Effector memory CD8-positive, alpha-beta T cell (primary cell): ENCODE results near the gene PKD2.

Experiments used
- ATAC-seq: fragments of 150-1000 bp; cut with Tn5 transposase; replicated peaks from 2 replicates; pipeline ENCODE4 v1.10.0; 2021; ENCODE audit warnings: mild to moderate bottlenecking, moderate library complexity
- DNase-seq, 3 experiments: peaks; one replicate each; pipeline ENCODE4 v3.0.0; 2021
- H3K27ac Mint-ChIP-seq, 2 donors: one replicate each; pipeline ENCODE4 v1.8.0; 2022; ENCODE audit warnings: mild to moderate bottlenecking in 2 of 2, mixed read lengths in 2 of 2, moderate library complexity in 2 of 2
- H3K27me3 Mint-ChIP-seq, 2 donors: one replicate each; pipeline ENCODE4 v1.8.0; 2022; ENCODE audit warnings: mixed read lengths in 2 of 2
- H3K36me3 Mint-ChIP-seq: one replicate; pipeline ENCODE4 v1.8.0; 2022; ENCODE audit warnings: mild to moderate bottlenecking, moderate library complexity, mixed read lengths; ENCODE audit not compliant: insufficient read depth
- H3K4me1 Mint-ChIP-seq, 2 donors: one replicate each; pipeline ENCODE4 v1.8.0; 2022; ENCODE audit warnings: low read depth in 2 of 2, mixed read lengths in 2 of 2
- H3K4me3 Mint-ChIP-seq, 2 donors: one replicate each; pipeline ENCODE4 v1.8.0; 2022; ENCODE audit warnings: mild to moderate bottlenecking in 2 of 2, mixed read lengths in 2 of 2, moderate library complexity in 2 of 2
- H3K9me3 Mint-ChIP-seq, 2 donors: one replicate each; pipeline ENCODE4 v1.8.0; 2022; ENCODE audit warnings: mixed read lengths in 2 of 2

Gene PKD2

GRCh38 chr4:88003261-88003660 lies 4.2 kb upstream of the PKD2 start:
- no peak for ATAC-seq
- no peaks in the 10 kb centered on the region for H3K9me3 Mint-ChIP-seq
- no peaks in the 10 kb centered on the region for H3K36me3 Mint-ChIP-seq
- no peak overlapping the region for H3K4me3 Mint-ChIP-seq
- H3K4me1 Mint-ChIP-seq: peaks cover under 1 to 11% of the 10 kb centered on the region in 2 donors
- no peaks in the 10 kb centered on the region for H3K27me3 Mint-ChIP-seq
- no peak overlapping the region for H3K27ac Mint-ChIP-seq
- DNase-seq: no peak

GRCh38 chr4:88005076-88005475 lies 2.4 kb upstream of the PKD2 start:
- H3K9me3 Mint-ChIP-seq: no peaks in the 10 kb centered on the region
- no peak for ATAC-seq
- H3K4me3 Mint-ChIP-seq: no peak overlapping the region

GRCh38 chr4:88005946-88006345 lies 1.5 kb upstream of the PKD2 start:
- H3K4me3 Mint-ChIP-seq: peak overlapping the region in 1 of 2 donors; percentile 80
- no peaks in the 10 kb centered on the region for H3K36me3 Mint-ChIP-seq
- H3K27ac Mint-ChIP-seq: no peak overlapping the region
- no peak for ATAC-seq
- H3K4me1 Mint-ChIP-seq: peaks cover 11 to 22% of the 10 kb centered on the region in 2 donors
- H3K9me3 Mint-ChIP-seq: no peaks in the 10 kb centered on the region
- no peaks in the 10 kb centered on the region for H3K27me3 Mint-ChIP-seq
- no peak for DNase-seq

More at GRCh38 chr4:88005076-88005475, 2.4 kb upstream of the PKD2 start:
- no peaks in the 10 kb centered on the region for H3K36me3 Mint-ChIP-seq
- peaks cover 5 to 16% of the 10 kb centered on the region in 2 donors for H3K4me1 Mint-ChIP-seq
- no peak overlapping the region for H3K27ac Mint-ChIP-seq
- H3K27me3 Mint-ChIP-seq: no peaks in the 10 kb centered on the region
- DNase-seq: no peak

GRCh38 chr4:88006956-88007303 lies 505 bp upstream of the PKD2 start:
- Mint-ChIP-seq H3K9me3 (no peaks in the 10 kb centered on the region), H3K27ac (peak overlapping the region in 1 of 2 donors; percentile 7)
- DNase-seq: no peak

GRCh38 chr4:88008122-88008742 lies 797 bp downstream of the PKD2 start:
- H3K36me3 Mint-ChIP-seq: no peaks in the 10 kb centered on the region
- peaks cover 15 to 23% of the 10 kb centered on the region in 2 donors for H3K4me1 Mint-ChIP-seq
- DNase-seq: peak in 1 of 3 experiments; percentile 4
- H3K4me3 Mint-ChIP-seq: peak overlapping the region; percentile 76 to 93
- no peaks in the 10 kb centered on the region for H3K27me3 Mint-ChIP-seq
- peak overlapping the region; percentile 79 for H3K27ac Mint-ChIP-seq
- ATAC-seq: peak; percentile 23
- H3K9me3 Mint-ChIP-seq: no peaks in the 10 kb centered on the region

More at GRCh38 chr4:88006956-88007303, 505 bp upstream of the PKD2 start:
- Mint-ChIP-seq H3K27me3 (no peaks in the 10 kb centered on the region), H3K4me1 (peaks cover 12 to 23% of the 10 kb centered on the region in 2 donors), H3K4me3 (peak overlapping the region; percentile 76 to 80), H3K36me3 (no peaks in the 10 kb centered on the region)
- ATAC-seq: no peak

GRCh38 chr4:88008743-88009171 lies 1.3 kb downstream of the PKD2 start:
- DNase-seq: no peak

GRCh38 chr4:88009871-88010270 lies 2.4 kb downstream of the PKD2 start:
- Mint-ChIP-seq H3K9me3 (no peaks in the 10 kb centered on the region), H3K27ac (no peak overlapping the region), H3K4me1 (peaks cover 19 to 28% of the 10 kb centered on the region in 2 donors), H3K36me3 (no peaks in the 10 kb centered on the region), H3K4me3 (no peak overlapping the region), H3K27me3 (no peaks in the 10 kb centered on the region)
- ATAC-seq (no peak), DNase-seq (no peak)

More at GRCh38 chr4:88008743-88009171, 1.3 kb downstream of the PKD2 start:
- Mint-ChIP-seq H3K9me3 (no peaks in the 10 kb centered on the region), H3K27ac (peak overlapping the region; percentile 79), H3K36me3 (no peaks in the 10 kb centered on the region), H3K27me3 (no peaks in the 10 kb centered on the region), H3K4me3 (peak overlapping the region; percentile 76 to 93), H3K4me1 (peaks cover 16 to 24% of the 10 kb centered on the region in 2 donors)
- no peak for ATAC-seq

- H3K27ac Mint-ChIP-seq: peak overlapping the region in 1 of 2 donors; percentile 7
- no peaks in the 10 kb centered on the region for H3K36me3 Mint-ChIP-seq
- ATAC-seq (no peak), DNase-seq (no peak)
- H3K27me3 Mint-ChIP-seq: no peaks in the 10 kb centered on the region
- no peaks in the 10 kb centered on the region for H3K9me3 Mint-ChIP-seq
- no peak overlapping the region for H3K4me3 Mint-ChIP-seq
- H3K4me1 Mint-ChIP-seq: peaks cover 19 to 28% of the 10 kb centered on the region in 2 donors
Measured at GRCh38 chr4:88010966-88011365, 3.5 kb downstream of the PKD2 start.

- Mint-ChIP-seq H3K4me1 (peaks cover 19 to 22% of the 10 kb centered on the region in 2 donors), H3K4me3 (no peak overlapping the region), H3K36me3 (no peaks in the 10 kb centered on the region), H3K27me3 (no peaks in the 10 kb centered on the region), H3K9me3 (no peaks in the 10 kb centered on the region), H3K27ac (no peak overlapping the region)
- ATAC-seq: no peak
- no peak for DNase-seq
Measured at GRCh38 chr4:88012647-88013046, 5.2 kb downstream of the PKD2 start.

GRCh38 chr4:88014386-88014905 lies 7.0 kb downstream of the PKD2 start:
- DNase-seq: no peak
- no peak for ATAC-seq
- Mint-ChIP-seq H3K27me3 (no peaks in the 10 kb centered on the region), H3K4me3 (no peak overlapping the region), H3K36me3 (no peaks in the 10 kb centered on the region), H3K9me3 (no peaks in the 10 kb centered on the region), H3K27ac (no peak overlapping the region), H3K4me1 (peaks cover 16% of the 10 kb centered on the region in 2 donors)

- H3K4me3 Mint-ChIP-seq: no peak overlapping the region
- peaks cover 11% of the 10 kb centered on the region in 2 donors for H3K4me1 Mint-ChIP-seq
Measured at GRCh38 chr4:88015659-88016295, 8.3 kb downstream of the PKD2 start.

GRCh38 chr4:88017516-88018297 lies 10.3 kb downstream of the PKD2 start:
- Mint-ChIP-seq H3K4me1 (peaks cover 6 to 9% of the 10 kb centered on the region in 2 donors), H3K27me3 (no peaks in the 10 kb centered on the region), H3K4me3 (no peak overlapping the region), H3K27ac (no peak overlapping the region), H3K9me3 (no peaks in the 10 kb centered on the region), H3K36me3 (peaks cover 6% of the 10 kb centered on the region)
- ATAC-seq (no peak), DNase-seq (no peak)

More at GRCh38 chr4:88015659-88016295, 8.3 kb downstream of the PKD2 start:
- Mint-ChIP-seq H3K27me3 (no peaks in the 10 kb centered on the region), H3K9me3 (no peaks in the 10 kb centered on the region), H3K36me3 (peaks cover 4% of the 10 kb centered on the region), H3K27ac (peak overlapping the region; percentile 49 to 55)
- DNase-seq (no peak), ATAC-seq (no peak)

GRCh38 chr4:88018466-88018865 lies 11.0 kb downstream of the PKD2 start:
- H3K4me3 Mint-ChIP-seq: no peak overlapping the region
- DNase-seq: no peak
- H3K27ac Mint-ChIP-seq: no peak overlapping the region
- peaks cover 6 to 9% of the 10 kb centered on the region in 2 donors for H3K4me1 Mint-ChIP-seq
- no peaks in the 10 kb centered on the region for H3K27me3 Mint-ChIP-seq
- H3K36me3 Mint-ChIP-seq: peaks cover 6% of the 10 kb centered on the region
- no peaks in the 10 kb centered on the region for H3K9me3 Mint-ChIP-seq
- ATAC-seq: no peak
